IPS-11a (cell line): ENCODE results near the gene MAP4K4.
"Not testable (repeated sequence)": the region's sequence is repeated elsewhere in the genome, so short reads cannot be mapped to it uniquely, and the experiment has no call there.

Experiments used
- H3K4me3 ChIP-seq: one replicate; pipeline ENCODE4 v1.5.1; 2013; ENCODE audit warnings: low read depth, low read length, control low read depth

MAP4K4 gene

DNA sequence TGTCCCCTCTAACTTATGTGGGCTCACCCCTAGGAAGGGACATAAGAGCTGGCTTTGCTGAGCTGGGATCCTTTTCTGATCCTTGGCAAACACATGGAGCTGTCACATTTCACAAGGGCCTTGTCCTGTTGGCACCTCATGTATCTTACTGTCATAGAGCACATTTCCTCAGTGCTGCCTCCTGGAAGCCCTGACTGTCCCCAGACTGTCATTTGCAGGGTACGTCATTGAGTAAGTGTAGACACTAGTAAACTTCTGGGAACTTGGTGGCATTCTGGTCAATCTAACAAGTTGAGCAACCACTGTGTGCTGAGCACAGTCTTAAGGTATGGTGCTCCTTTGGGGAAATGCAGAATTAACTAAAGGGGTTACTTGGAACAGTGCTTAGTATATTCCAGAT, 199.8 kb downstream of the MAP4K4 start:
- no peak overlapping the region for H3K4me3 ChIP-seq

DNA sequence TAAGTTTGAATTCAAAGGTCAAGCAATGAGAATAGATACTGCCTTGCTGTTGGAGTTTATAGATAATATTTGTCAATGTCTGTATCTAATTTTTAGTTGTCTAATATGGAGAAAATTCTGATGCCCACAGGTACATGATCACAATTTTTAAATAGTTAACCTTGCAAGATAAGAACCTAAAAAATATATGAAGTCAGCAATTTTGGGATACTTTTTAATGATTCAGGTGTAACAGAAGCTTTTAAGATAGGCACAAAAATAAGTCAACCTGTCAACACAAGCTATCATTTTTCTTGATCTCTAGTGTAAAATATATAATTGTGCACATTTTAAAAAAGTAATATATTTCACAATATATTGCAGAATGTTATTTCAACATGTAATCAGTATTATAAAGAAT, 201.8 kb downstream of the MAP4K4 start:
- no peak overlapping the region for H3K4me3 ChIP-seq

DNA sequence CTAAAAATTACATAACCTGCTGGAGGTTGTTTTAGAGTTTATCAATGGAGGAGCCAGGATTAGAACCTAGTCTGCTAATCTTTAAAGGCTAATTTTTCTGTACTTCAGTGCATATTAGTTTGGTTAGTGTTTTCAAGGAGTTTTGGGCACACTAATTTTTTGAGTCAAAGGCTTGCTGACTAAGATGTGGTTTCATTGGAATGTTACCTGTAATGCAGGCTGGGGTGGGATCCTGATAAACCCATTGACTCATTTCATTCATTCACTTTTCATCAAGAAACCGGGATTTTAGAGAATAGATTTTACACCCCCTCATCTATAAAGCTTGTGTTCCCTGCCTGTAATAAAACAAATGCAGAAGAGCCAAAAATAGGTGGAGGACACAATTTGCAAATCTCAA, 202.4 kb downstream of the MAP4K4 start:
- no peak overlapping the region for H3K4me3 ChIP-seq

DNA sequence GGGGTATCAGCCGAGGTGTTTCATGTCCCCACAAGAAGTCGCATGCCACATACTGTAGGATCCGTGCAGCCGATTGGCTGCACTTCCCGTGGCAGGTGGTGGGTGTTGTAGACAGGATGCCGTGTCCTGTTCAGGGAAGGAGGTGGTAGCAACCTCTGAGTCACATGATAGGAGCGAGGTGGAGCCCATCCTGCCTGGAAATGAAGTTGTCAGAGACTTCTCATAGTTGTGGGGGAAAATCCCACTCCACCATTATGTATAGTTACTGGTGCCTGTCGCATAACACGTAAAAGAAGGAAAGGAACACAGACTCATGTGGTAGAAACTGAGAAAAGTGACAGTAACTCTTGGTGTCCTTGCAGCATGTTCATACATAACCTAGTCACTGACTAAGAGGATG, 202.9 kb downstream of the MAP4K4 start:
- H3K4me3 ChIP-seq = no peak overlapping the region

DNA sequence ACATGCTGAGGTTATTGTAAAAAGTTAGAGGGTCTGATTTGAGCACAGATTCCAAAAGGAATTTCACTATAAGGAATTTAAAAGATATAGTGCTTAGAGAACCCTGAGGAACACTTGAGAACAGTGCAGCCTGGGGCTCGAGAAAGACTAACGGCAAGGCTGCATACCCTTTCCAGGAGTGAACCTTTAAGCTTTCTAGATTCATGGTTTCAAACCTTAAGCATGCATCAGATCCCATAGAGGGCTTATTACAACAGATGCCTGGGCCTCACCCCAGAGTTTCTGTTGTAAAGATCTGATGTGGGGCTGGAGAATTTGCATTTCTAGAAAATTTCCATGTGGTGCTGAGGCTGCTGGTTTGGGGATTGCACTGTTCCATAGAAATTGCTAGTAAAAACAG, 203.7 kb downstream of the MAP4K4 start:
- H3K4me3 ChIP-seq = no peak overlapping the region

DNA sequence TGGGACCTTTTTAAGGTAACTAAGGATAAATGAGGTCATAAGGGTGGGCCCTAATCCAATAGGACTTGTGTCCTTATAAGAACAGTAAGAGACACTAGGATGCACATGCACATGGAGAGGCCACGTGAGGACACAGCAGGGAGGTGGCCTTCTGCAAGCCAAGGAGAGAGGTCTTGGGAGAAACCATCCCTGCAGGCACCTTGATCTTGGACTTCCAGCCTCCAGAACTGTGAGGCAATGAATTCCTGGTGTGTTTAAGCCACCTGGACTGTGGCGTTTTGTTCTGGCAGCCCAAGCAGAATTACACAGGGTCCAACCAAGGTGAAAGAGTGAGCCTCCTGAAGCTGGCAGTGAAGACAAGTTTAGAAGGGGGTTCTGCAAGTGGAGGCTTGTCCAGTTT, 204.7 kb downstream of the MAP4K4 start:
- no peak overlapping the region for H3K4me3 ChIP-seq

DNA sequence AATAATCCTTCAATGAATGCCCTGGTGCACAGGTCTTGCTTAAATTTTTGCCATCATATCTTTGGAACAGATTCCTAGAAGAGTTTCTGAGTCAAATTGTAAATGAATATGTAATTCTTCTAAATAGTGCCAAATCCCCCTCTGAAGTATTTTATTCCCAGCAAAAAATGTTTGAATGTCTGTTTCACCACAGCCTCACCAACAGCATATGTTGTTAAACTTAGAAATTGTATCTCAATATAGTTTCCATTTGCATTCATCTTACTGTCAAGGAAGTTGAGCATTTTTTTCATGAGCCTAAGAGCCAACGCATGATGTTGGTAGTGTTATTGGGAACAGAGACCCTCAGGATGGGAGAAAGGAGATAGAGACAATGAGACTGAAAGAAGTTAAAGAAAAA, 207.4 kb downstream of the MAP4K4 start:
- H3K4me3 ChIP-seq = no peak overlapping the region

DNA sequence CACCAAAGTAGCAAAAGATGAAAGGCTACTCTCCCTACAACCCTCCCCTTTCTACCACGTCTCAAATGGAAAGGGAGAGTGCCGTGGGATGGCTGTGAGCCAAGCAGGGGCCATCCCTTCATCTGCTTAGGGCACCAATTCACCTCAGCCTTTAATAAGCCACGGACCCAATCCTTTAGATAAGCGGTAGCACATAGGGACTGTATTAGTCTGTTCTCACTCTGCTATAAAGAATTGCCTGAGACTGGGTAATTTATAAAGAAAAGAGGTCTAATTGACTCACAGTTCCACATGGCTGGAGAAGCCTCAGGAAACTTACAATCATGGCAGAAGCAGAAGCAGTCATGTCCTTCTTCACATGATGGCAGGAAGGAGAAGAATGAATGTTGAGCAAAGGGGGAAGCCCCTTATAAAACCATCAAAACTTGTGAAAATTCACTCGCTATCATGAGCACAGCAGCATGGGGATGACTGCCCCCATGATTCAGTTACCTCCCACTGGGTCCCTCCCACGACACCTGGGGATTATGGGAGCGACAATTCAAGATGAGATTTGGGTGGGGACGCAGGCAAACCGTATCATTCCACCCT, 208.3 kb downstream of the MAP4K4 start:
- no peak overlapping the region for H3K4me3 ChIP-seq

DNA sequence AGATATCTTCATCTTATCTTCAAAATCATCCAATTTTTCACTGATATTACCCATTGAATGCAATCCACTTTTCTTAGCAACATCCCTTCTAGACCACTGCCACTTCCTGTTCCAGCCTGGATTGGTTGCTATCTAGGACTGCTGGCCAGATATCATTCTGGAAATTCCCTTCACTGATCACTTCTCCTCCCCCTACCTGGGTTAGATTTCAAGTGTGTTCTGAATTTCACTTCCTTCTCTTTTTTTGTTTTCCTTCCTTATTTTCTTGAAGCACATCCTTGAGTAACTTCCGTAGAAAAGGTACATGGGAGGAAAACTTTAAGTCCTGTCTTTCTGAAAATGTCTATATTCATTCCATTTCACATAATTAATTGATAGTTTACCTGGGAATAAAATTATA, 212.3 kb downstream of the MAP4K4 start:
- H3K4me3 ChIP-seq = no peak overlapping the region

DNA sequence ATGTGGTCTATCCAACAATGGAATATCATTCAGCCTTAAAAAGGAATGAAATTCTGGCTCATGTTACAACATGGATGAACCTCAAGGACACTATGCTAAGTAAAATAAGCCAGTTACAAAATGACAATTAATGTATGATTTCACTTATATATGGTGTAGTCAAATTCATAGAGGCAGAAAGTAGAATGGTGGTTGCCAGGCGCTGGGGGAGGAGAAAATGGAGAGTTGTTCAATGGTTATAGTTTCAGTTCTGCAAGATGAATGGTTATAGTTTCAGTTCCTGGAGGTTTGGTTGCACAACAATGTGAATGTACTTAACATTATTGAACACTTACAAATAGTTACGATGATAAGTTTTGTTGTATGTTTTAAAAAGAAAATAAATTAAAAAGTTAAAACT, 215.0 kb downstream of the MAP4K4 start:
- H3K4me3 ChIP-seq = no peak overlapping the region

DNA sequence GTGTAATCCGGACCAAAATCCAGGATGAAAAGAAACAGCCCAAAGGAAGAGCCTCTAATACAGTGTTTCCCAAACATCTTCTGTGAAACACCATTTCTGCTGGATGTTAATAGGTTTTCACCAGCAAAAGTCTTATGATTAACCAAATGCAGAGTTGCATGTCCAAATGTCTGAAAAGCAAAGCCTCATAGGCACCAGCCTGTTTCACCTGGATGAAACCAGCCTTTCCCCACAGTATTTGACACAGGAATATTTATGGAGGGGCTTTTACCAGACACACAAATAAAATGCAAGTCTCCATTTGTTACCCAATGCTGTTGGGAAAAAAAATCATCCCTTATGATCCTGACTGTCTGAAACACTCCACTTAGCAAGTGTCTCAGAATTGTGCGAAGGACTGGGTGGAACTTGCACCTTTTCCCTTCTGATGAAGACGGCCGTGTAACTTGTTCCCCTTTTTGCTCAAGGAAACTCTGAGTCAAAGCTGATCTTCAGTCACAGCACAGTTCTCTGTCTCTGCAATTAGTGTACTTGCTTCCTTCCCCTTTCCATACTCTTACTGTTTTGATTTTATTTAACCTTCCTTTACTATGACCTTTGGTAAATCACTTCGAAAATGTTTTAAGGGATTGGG, 223.9 kb downstream of the MAP4K4 start:
- H3K4me3 ChIP-seq = no peak overlapping the region

DNA sequence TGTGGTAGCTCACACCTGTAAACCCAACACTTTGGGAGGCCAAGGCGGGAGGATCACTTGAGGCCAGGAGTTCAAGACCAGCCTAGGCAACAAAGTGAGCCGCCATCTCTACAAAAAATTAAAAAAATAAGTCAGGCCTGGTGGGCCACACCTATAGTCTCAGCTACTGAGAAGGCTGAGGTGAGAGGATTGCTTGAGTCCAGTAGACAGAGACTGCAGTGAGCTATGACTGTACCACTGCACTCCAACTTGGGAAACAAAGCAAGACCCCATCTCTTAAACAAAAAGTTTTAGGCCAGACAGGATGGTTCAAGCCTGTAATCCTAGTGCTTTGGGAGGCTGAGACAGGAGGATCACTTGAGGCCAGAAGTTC, 224.4 kb downstream of the MAP4K4 start:
- no peak overlapping the region for H3K4me3 ChIP-seq

DNA sequence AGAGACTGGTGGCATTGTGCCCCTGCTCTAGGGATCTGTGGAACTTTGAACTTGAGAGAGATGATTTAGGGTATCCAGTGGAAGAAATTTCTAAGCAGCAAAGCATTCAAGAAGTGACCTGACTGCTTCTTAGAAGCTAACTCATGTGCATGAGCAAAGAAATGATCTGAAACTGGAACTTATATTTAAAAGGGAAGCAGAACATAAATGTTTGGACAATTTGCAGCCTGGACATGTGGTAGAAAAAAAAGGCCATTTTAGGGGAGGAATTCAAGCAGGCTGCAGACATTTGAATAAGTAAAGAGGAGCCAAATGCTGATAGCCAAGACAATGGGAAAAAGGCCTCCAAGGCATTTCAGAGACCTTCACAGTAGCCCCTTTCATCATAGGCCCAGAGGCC, 226.8 kb downstream of the MAP4K4 start:
- H3K4me3 ChIP-seq = not testable (repeated sequence)

DNA sequence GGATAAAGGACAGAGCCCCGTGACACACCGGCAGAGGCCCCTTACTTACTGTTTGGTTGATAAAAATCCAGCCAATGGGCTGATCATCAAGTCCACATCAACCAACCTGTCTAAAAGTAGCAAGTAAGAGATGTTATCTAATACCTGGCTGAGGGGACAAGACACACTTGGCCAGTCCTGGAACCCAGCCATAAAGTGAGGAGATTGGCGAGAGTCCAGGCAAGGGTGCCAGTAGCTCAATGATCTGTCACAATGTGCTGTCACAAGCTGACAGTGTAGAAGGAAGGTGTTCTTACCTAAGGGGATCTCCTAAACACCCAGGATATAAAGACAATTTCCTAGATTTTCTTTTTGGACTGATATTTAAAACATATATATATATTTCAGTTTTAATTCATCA, 232.5 kb downstream of the MAP4K4 start:
- H3K4me3 ChIP-seq = no peak overlapping the region

DNA sequence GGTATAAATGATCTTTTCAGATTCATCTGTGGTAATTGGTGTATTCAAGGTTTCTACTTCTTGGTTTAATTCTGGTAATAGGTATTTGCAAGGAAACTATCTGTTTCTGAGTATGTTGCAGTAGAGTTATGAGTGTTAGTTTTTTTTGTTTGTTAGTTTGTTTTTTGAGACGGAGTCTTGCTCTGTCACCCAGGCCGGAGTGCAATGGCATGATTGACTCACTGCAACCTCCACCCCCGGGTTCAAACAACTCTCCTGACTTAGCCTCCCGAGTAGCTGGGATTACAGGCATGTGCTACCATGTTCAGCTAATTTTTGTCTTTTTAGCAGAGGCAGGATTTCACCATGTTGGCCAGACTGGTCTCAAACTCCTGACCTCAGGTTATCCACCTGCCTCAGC, 233.3 kb downstream of the MAP4K4 start:
- no peak overlapping the region for H3K4me3 ChIP-seq

DNA sequence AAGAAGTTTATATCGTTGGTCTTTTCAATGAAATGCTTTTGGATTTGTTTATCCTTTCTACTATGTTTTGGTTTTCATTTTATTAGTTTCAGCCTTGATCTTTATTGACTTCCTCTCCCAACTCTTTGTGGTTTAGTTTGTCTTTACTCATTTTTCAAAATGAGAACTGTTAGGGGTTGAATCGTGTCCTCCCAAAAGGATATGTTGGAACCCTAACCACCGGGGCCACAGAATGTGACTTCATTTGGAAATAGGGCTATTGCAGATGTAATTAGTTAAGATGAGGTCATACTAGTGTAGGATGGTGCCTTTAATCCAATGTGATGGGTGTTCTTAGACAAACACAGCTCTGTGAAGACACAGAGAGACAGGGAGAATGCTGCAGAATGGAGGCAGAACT, 233.9 kb downstream of the MAP4K4 start:
- H3K4me3 ChIP-seq = no peak overlapping the region

DNA sequence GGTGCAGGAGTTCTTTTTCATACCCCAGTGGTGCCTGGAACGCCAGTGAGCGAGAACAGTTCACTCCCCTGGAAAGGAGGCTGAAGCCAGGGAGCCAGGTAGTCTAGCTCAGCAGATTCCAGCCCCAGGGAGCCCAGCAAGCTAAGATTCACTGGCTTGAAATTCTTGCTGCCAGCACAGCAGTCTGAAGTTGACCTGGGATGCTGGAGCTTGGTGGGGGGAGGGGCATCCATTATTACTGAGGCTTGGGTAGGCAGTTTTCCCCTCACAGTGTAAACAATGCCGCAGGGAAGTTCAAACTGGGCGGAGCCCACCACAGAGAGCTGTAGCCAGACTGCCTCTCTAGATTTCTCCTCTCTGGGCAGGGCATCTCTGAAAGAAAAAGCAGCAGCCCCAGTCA, 238.3 kb downstream of the MAP4K4 start:
- H3K4me3 ChIP-seq = not testable (repeated sequence)

DNA sequence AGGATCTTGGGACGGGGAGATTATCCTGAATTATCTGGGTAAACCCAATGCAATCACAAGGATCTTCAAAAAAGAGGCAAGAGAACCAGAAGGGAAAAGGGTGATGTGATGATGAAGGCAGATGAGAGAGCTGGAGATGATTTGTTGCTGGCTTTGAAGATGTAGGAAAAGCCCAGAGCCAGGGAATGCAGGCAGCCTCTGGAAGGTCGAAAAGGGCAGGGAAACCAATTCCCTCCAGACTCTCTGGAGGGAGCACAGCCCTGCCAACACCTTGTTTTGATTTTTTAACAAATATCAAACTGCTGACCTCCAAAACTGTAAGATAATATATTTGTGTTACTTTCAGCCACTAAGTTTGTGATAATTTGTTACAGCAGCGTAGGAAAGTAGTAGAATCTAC, 245.3 kb downstream of the MAP4K4 start:
- H3K4me3 ChIP-seq = no peak overlapping the region
